ENCODE results near the gene MAPK10. TPM values are rescaled to one million over a fixed set of nuclear protein-coding genes. Genes with fewer than 3 reads are reported as not detected.

The MAPK10 gene
- total RNA-seq, 5 donors from 2014 or later (not counting 1 experiment from before 2014, with no cell fraction given): 0.07 to 0.35 TPM; not detected in 3

DNA sequence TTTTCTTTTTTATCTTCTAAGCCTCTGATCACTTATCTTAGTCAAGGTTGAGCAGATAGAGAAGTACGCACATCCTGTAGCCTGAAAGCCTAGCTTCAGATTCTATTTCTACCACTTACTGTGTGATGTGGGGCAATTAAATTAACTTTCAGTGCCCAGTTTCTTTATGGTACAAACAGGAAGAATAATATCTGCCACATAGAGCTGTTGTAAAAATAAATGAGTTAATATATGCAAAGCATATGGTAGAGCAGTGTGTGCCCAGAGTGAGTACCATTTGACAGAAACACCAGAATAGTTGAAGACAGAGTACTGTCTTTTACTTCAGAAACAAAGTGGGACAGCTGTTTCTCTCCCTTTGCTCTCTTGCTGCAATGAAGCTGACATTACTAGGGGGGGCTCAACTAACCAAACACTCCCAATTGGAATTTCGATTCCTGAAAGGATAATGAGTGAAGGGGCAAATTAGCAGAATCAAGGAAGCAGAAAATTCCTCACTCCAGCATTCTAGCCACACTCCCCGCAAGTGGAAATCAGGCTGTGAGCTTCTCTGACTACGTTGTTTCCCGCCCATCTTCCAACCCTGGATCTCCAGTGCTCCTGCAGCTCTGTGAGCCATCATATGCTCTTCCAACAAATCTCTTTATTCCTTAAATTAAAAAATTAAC is 80.4 kb downstream of the MAPK10 start:
- H3K27ac Mint-ChIP-seq: no peak overlapping the region
- Histone ChIP-seq H3K36me3 (ENCODE audit: control insufficient read depth in 2 of 2, extremely low read depth in 1 of 2, insufficient read depth in 1 of 2, low read length in 1 of 2) (no peaks in the 10 kb centered on the region), H3K9me3 (no peaks in the 10 kb centered on the region), H3K27me3 (replicated peaks in 1 of 2; ENCODE audit: control insufficient read depth in 2 of 2, extremely low read depth in 1 of 2, insufficient read depth in 2 of 2, low read length in 1 of 2) (no peaks in the 10 kb centered on the region), H3K4me1 (ENCODE audit: control insufficient read depth in 1 of 2, extremely low read depth in 1 of 2, insufficient read depth in 2 of 2, low read length in 2 of 2) (no peaks in the 10 kb centered on the region), H3K27ac (ENCODE audit: low read length) (no peak overlapping the region), H3K4me3 (ENCODE audit: control insufficient read depth in 1 of 2, extremely low read depth in 1 of 2, low read length in 1 of 2) (no peak overlapping the region)
- no peaks in the 10 kb centered on the region for H3K27me3 Mint-ChIP-seq
- no peaks in the 10 kb centered on the region for H3K9me3 Mint-ChIP-seq
- WGBS (ENCODE audit: insufficient coverage): 100% methylated on average over 2 of the region's 5 CpGs
- ATAC-seq (replicated peaks in 1 of 4) (no peak), DNase-seq (no peak)
- H3K4me1 Mint-ChIP-seq: no peaks in the 10 kb centered on the region
- ChIA-PET POLR2A (no interaction called here), CTCF (no interaction called here)
- H3K36me3 Mint-ChIP-seq: no peaks in the 10 kb centered on the region
- H3K4me3 Mint-ChIP-seq: no peak overlapping the region

DNA sequence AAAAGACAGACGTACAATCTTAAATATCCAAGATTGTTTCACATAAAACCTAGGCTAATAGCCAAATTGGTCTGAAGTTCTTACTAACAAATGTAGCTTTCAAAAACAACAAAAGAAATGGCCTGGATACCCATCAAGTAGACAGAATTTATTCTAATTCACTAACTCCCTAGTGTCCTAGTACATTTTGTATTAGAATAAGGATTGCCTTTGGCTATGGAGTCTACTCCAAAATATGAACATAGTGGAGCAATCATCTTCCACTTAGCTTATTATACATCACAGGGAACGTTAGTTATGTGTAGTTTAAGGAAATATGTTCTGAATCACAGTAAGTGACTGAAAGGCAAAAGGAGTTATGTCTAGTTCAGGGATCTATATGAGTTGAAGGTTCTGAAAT is 81.7 kb downstream of the MAPK10 start:
- H3K36me3 ChIP-seq (ENCODE audit: control insufficient read depth in 2 of 2, extremely low read depth in 1 of 2, insufficient read depth in 1 of 2, low read length in 1 of 2): no peaks in the 10 kb centered on the region
- CTCF ChIA-PET: no interaction called here
- POLR2A ChIA-PET: no interaction called here
- no peaks in the 10 kb centered on the region for H3K4me1 ChIP-seq (ENCODE audit: control insufficient read depth in 1 of 2, extremely low read depth in 1 of 2, insufficient read depth in 2 of 2, low read length in 2 of 2)
- no peaks in the 10 kb centered on the region for H3K27me3 ChIP-seq (replicated peaks in 1 of 2; ENCODE audit: control insufficient read depth in 2 of 2, extremely low read depth in 1 of 2, insufficient read depth in 2 of 2, low read length in 1 of 2)
- Mint-ChIP-seq H3K9me3 (no peaks in the 10 kb centered on the region), H3K27me3 (no peaks in the 10 kb centered on the region), H3K36me3 (no peaks in the 10 kb centered on the region), H3K27ac (no peak overlapping the region), H3K4me3 (no peak overlapping the region), H3K4me1 (no peaks in the 10 kb centered on the region)
- WGBS (ENCODE audit: insufficient coverage): 88% methylated on average over 1 of the region's 2 CpGs
- no peak overlapping the region for H3K27ac ChIP-seq (ENCODE audit: low read length)
- no peaks in the 10 kb centered on the region for H3K9me3 ChIP-seq
- ATAC-seq (replicated peaks in 1 of 4): no peak
- no peak overlapping the region for H3K4me3 ChIP-seq (ENCODE audit: control insufficient read depth in 1 of 2, extremely low read depth in 1 of 2, low read length in 1 of 2)
- no peak for DNase-seq

DNA sequence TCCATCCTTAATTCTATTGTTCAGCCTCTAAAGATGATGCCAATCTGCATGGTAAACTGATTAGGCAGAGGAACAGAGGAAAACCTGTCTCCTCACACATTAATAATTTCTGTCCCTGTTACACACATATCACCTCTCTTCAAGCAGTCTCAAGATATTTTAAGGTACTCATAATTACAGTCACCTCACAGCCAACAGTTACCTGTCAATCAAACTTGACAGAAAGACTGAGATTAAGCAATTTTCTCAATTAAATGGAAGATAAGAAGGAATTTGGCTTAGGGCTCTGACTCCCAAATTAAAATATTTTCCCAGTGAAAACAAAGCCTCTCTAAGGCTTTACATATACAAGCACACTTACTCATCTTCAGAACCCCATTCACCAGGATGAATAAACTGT is 85.2 kb downstream of the MAPK10 start:
- no peaks in the 10 kb centered on the region for H3K9me3 Mint-ChIP-seq
- ChIA-PET CTCF (no interaction called here), POLR2A (no interaction called here)
- H3K36me3 Mint-ChIP-seq: no peaks in the 10 kb centered on the region
- no peak overlapping the region for H3K27ac Mint-ChIP-seq
- Histone ChIP-seq H3K36me3 (ENCODE audit: control insufficient read depth in 2 of 2, extremely low read depth in 1 of 2, insufficient read depth in 1 of 2, low read length in 1 of 2) (no peaks in the 10 kb centered on the region), H3K4me1 (ENCODE audit: control insufficient read depth in 1 of 2, extremely low read depth in 1 of 2, insufficient read depth in 2 of 2, low read length in 2 of 2) (no peaks in the 10 kb centered on the region), H3K27me3 (replicated peaks in 1 of 2; ENCODE audit: control insufficient read depth in 2 of 2, extremely low read depth in 1 of 2, insufficient read depth in 2 of 2, low read length in 1 of 2) (no peaks in the 10 kb centered on the region), H3K4me3 (ENCODE audit: control insufficient read depth in 1 of 2, extremely low read depth in 1 of 2, low read length in 1 of 2) (no peak overlapping the region), H3K27ac (ENCODE audit: low read length) (no peak overlapping the region), H3K9me3 (no peaks in the 10 kb centered on the region)
- ATAC-seq (replicated peaks in 1 of 4) (no peak), DNase-seq (no peak)
- H3K4me3 Mint-ChIP-seq: no peak overlapping the region
- no peaks in the 10 kb centered on the region for H3K4me1 Mint-ChIP-seq
- H3K27me3 Mint-ChIP-seq: no peaks in the 10 kb centered on the region

DNA sequence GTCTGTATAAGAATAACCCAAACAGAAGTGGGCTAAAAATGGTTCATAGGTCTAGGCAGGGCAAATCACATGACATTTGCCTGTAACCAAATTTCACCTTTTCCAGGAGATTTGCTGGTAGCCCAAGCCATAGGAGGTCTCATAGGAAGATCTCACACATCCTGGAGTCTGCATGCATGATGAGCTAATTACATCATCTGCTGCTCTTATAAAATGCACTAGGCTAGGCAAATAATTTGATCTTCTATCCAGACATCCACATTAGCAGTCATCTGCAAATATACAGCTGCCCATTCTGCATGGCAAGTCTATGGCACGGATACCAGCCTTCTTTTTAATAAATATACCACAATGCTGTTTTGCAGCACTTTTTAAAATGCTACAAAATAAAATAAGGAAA is 87.2 kb downstream of the MAPK10 start:
- Mint-ChIP-seq H3K4me3 (no peak overlapping the region), H3K4me1 (no peaks in the 10 kb centered on the region), H3K27me3 (no peaks in the 10 kb centered on the region), H3K36me3 (no peaks in the 10 kb centered on the region), H3K27ac (no peak overlapping the region), H3K9me3 (no peaks in the 10 kb centered on the region)
- WGBS (ENCODE audit: insufficient coverage): no CpG with 5 or more reads among the region's 1 CpG
- no peaks in the 10 kb centered on the region for H3K4me1 ChIP-seq (ENCODE audit: control insufficient read depth in 1 of 2, extremely low read depth in 1 of 2, insufficient read depth in 2 of 2, low read length in 2 of 2)
- no peaks in the 10 kb centered on the region for H3K36me3 ChIP-seq (ENCODE audit: control insufficient read depth in 2 of 2, extremely low read depth in 1 of 2, insufficient read depth in 1 of 2, low read length in 1 of 2)
- no peak for ATAC-seq (replicated peaks in 1 of 4)
- no peaks in the 10 kb centered on the region for H3K27me3 ChIP-seq (replicated peaks in 1 of 2; ENCODE audit: control insufficient read depth in 2 of 2, extremely low read depth in 1 of 2, insufficient read depth in 2 of 2, low read length in 1 of 2)
- CTCF ChIA-PET: no interaction called here
- DNase-seq: no peak
- H3K4me3 ChIP-seq (ENCODE audit: control insufficient read depth in 1 of 2, extremely low read depth in 1 of 2, low read length in 1 of 2): no peak overlapping the region
- H3K27ac ChIP-seq (ENCODE audit: low read length): no peak overlapping the region
- H3K9me3 ChIP-seq: no peaks in the 10 kb centered on the region
- POLR2A ChIA-PET: no interaction called here

DNA sequence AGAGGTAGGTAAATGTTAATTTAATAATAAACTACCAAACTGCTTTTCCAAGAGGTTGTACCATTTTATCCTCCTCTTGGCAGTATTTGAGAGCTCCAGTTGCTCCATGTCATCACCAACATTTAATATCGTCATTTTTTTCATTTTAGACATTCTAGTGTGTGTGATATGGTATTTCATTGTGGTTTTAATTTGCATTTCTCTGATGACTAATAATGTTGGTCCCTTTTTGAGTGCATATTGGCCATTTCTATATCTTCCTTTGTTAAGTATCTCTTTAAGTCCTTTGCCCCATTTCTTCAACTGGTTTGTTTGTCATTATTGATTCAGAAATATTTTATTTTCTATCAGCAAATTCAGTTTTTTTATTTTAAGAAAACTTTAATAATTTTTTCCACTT is 88.8 kb downstream of the MAPK10 start:
- no peak overlapping the region for H3K4me3 ChIP-seq (ENCODE audit: control insufficient read depth in 1 of 2, extremely low read depth in 1 of 2, low read length in 1 of 2)
- POLR2A ChIA-PET: no interaction called here
- no peaks in the 10 kb centered on the region for H3K9me3 ChIP-seq
- H3K4me1 Mint-ChIP-seq: no peaks in the 10 kb centered on the region
- H3K4me1 ChIP-seq (ENCODE audit: control insufficient read depth in 1 of 2, extremely low read depth in 1 of 2, insufficient read depth in 2 of 2, low read length in 2 of 2): no peaks in the 10 kb centered on the region
- no peak overlapping the region for H3K27ac ChIP-seq (ENCODE audit: low read length)
- no peaks in the 10 kb centered on the region for H3K36me3 ChIP-seq (ENCODE audit: control insufficient read depth in 2 of 2, extremely low read depth in 1 of 2, insufficient read depth in 1 of 2, low read length in 1 of 2)
- H3K36me3 Mint-ChIP-seq: no peaks in the 10 kb centered on the region
- H3K9me3 Mint-ChIP-seq: no peaks in the 10 kb centered on the region
- CTCF ChIA-PET: no interaction called here
- no peak for ATAC-seq (replicated peaks in 1 of 4)
- no peaks in the 10 kb centered on the region for H3K27me3 ChIP-seq (replicated peaks in 1 of 2; ENCODE audit: control insufficient read depth in 2 of 2, extremely low read depth in 1 of 2, insufficient read depth in 2 of 2, low read length in 1 of 2)
- no peak overlapping the region for H3K4me3 Mint-ChIP-seq
- DNase-seq: no peak
- WGBS (ENCODE audit: insufficient coverage): no CpG with 5 or more reads among the region's 1 CpG
- H3K27me3 Mint-ChIP-seq: no peaks in the 10 kb centered on the region
- no peak overlapping the region for H3K27ac Mint-ChIP-seq

DNA sequence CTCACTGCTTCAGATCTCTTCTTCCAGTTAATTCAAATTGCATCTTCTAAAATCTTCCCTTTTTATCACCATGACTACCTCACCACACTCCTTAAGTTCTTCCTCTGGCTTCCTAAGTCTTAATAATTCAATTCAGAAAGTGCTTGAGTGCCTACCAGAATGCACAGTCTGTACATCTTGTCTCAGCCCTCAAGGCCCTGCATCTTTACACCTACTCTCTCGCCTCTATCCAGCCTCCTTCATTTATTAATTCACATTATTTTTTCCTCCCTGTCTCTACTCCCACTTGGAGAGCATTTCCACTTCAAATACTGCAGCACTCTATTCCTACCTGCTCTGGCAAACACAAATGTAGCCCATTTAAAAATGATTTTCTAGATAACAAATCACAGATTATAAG is 90.5 kb downstream of the MAPK10 start:
- ATAC-seq (replicated peaks in 1 of 4): no peak
- H3K27me3 ChIP-seq (replicated peaks in 1 of 2; ENCODE audit: control insufficient read depth in 2 of 2, extremely low read depth in 1 of 2, insufficient read depth in 2 of 2, low read length in 1 of 2): no peaks in the 10 kb centered on the region
- no peaks in the 10 kb centered on the region for H3K36me3 ChIP-seq (ENCODE audit: control insufficient read depth in 2 of 2, extremely low read depth in 1 of 2, insufficient read depth in 1 of 2, low read length in 1 of 2)
- 56% methylated on average over 1 of the region's 1 CpG for WGBS (ENCODE audit: insufficient coverage)
- H3K9me3 Mint-ChIP-seq: no peaks in the 10 kb centered on the region
- H3K4me1 ChIP-seq (ENCODE audit: control insufficient read depth in 1 of 2, extremely low read depth in 1 of 2, insufficient read depth in 2 of 2, low read length in 2 of 2): no peaks in the 10 kb centered on the region
- no peak overlapping the region for H3K4me3 Mint-ChIP-seq
- no peak overlapping the region for H3K27ac Mint-ChIP-seq
- no peak overlapping the region for H3K4me3 ChIP-seq (ENCODE audit: control insufficient read depth in 1 of 2, extremely low read depth in 1 of 2, low read length in 1 of 2)
- H3K9me3 ChIP-seq: no peaks in the 10 kb centered on the region
- no peak overlapping the region for H3K27ac ChIP-seq (ENCODE audit: low read length)
- no peaks in the 10 kb centered on the region for H3K4me1 Mint-ChIP-seq
- H3K36me3 Mint-ChIP-seq: no peaks in the 10 kb centered on the region
- POLR2A ChIA-PET: no interaction called here
- no peak for DNase-seq
- no peaks in the 10 kb centered on the region for H3K27me3 Mint-ChIP-seq
- CTCF ChIA-PET: no interaction called here

DNA sequence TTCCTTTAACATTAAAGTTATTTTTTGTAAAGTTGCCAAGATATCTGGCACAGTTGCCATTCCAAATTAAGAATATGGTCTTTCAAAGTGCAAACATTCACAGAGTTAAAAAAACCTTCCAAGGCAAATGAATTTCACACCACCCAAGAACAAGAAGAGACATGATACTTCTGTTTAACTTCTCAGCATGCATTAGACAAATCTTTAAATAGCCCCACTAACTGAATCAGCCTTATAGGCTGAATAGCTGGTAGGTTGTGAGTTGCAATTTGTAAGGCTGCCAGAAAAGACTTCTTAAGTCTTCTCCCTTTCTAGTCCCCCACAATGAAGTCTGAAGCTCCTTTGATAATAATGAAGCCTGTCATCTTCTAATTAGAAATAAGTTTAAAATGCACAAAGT is 95.6 kb downstream of the MAPK10 start:
- Histone ChIP-seq H3K27ac (ENCODE audit: low read length) (no peak overlapping the region), H3K4me1 (ENCODE audit: control insufficient read depth in 1 of 2, extremely low read depth in 1 of 2, insufficient read depth in 2 of 2, low read length in 2 of 2) (no peaks in the 10 kb centered on the region), H3K36me3 (ENCODE audit: control insufficient read depth in 2 of 2, extremely low read depth in 1 of 2, insufficient read depth in 1 of 2, low read length in 1 of 2) (no peaks in the 10 kb centered on the region), H3K9me3 (no peaks in the 10 kb centered on the region), H3K4me3 (ENCODE audit: control insufficient read depth in 1 of 2, extremely low read depth in 1 of 2, low read length in 1 of 2) (no peak overlapping the region), H3K27me3 (replicated peaks in 1 of 2; ENCODE audit: control insufficient read depth in 2 of 2, extremely low read depth in 1 of 2, insufficient read depth in 2 of 2, low read length in 1 of 2) (no peaks in the 10 kb centered on the region)
- Mint-ChIP-seq H3K9me3 (no peaks in the 10 kb centered on the region), H3K36me3 (no peaks in the 10 kb centered on the region), H3K4me3 (no peak overlapping the region), H3K4me1 (no peaks in the 10 kb centered on the region), H3K27ac (no peak overlapping the region), H3K27me3 (no peaks in the 10 kb centered on the region)
- DNase-seq (no peak), ATAC-seq (replicated peaks in 1 of 4) (no peak)
- ChIA-PET POLR2A (no interaction called here), CTCF (no interaction called here)
